Psoas muscle (tissue), 8 donors: Measurements from ENCODE around the gene ARFGEF3. TPM values are rescaled to one million over a fixed set of nuclear protein-coding genes. Genes with fewer than 3 reads are reported as not detected.

Source experiments
- ATAC-seq, 4 donors: fragments of 200-7000 bp; cut with Tn5 transposase; one replicate each; pipeline ENCODE4 v1.9.1; 2020; ENCODE audit warnings: moderate library complexity in 3 of 4, mild to moderate bottlenecking in 2 of 4
- DNase-seq, 2 donors: peaks; one replicate each; pipeline ENCODE4 v3.0.0-alpha.2; 2020
- H3K27ac ChIP-seq: fragments of 200-600 bp; one replicate; pipeline ENCODE4 v1.8.0; 2022
- H3K27me3 ChIP-seq, 3 donors: fragments of 200-600 bp in 1 of 3; one replicate each; pipeline versions ENCODE4 v1.6.1 to v1.8.0; 2013 to 2022; ENCODE audit warnings: low read length in 2 of 3, mild to moderate bottlenecking in 2 of 3, moderate library complexity in 1 of 3; ENCODE audit not compliant: insufficient read depth in 3 of 3
- H3K36me3 ChIP-seq, 2 donors: fragments of 200-600 bp in 1 of 2; one replicate each; pipeline versions ENCODE4 v1.6.1 to v1.8.0; 2013 to 2022; ENCODE audit warnings: low read depth in 1 of 2, mild to moderate bottlenecking in 1 of 2, moderate library complexity in 1 of 2; ENCODE audit not compliant: insufficient read depth in 1 of 2
- H3K4me1 ChIP-seq: fragments of 200-600 bp; one replicate; pipeline ENCODE4 v1.8.0; 2022
- H3K4me3 ChIP-seq: fragments of 200-600 bp; one replicate; pipeline ENCODE4 v1.8.0; 2022; ENCODE audit warnings: mild to moderate bottlenecking
- H3K9me3 ChIP-seq: fragments of 200-600 bp; one replicate; pipeline ENCODE4 v1.8.0; 2022
- CTCF ChIP-seq: fragments of 200-600 bp; IDR thresholded peaks from one replicate; pipeline ENCODE4 v1.8.0; 2022; ENCODE audit warnings: antibody characterized with exemption
- WGBS, 3 donors: extraction: QIAGEN DNeasy Blood & Tissue Kit; methylation state at CpG; one replicate each; pipeline versions ENCODE4 v1.1.6 to v1.1.7; 2013; 5-methylcytosine and 5-hydroxymethylcytosine counted together
- intact Hi-C, 2 donors: fragments of 100-400 bp; cut with DNase I; formaldehyde crosslinking; loops; one replicate each; pipeline versions ENCODE4 v1.11.0 to v1.14.2; 2022
- polyA plus RNA-seq, 3 donors: library from polyadenylated mRNA; stranded (reverse); fragments of 200-250 nt; gene quantifications; one replicate each; pipeline ENCODE4 v1.2.3, GENCODE V29; 2013
- total RNA-seq, 4 donors: library from RNA; stranded (reverse); fragmentation: NEBNext Ultra II Directional in 2 of 4; extraction: Animal tissue kit (Norgen Biotek cat#: 25700) in 2 of 4; gene quantifications; one replicate each; pipeline versions ENCODE4 v1.2.1 to v1.2.4, GENCODE V29; 2021 to 2023
- donor health status: healthy with polysubstance abuse.
- donor health status: DM: no; HTN: no; CAD: no; lungs with moderate emphysema.
- donor health status: Bipolar disorder and iron deficiency.
- donor health status: healthy.
- donor health status: DM: yes; HTN: yes; CAD: no.
- donor health status: DM: no; HTN: no; CAD: no.
- donor health status: DM: no; HTN: no; CAD: no.
- donor health status: DM: yes; HTN: yes; CAD: no.

ARFGEF3 gene
- total and polyA plus RNA-seq, 7 donors: 0.20 to 18.4 (median 0.38) TPM

GRCh38 chr6:138160329-138161087 lies 1.2 kb upstream of the ARFGEF3 start:
- no peak for TF ChIP-seq CTCF
- DNase-seq: no peak
- no peaks in the 10 kb centered on the region for H3K9me3 ChIP-seq
- no peaks in the 10 kb centered on the region for H3K4me1 ChIP-seq
- ATAC-seq: no peak
- WGBS, 3 donors: 84 to 90% (median 85%) methylated on average over 11 of the region's 11 CpGs
- H3K27ac ChIP-seq: no peak overlapping the region
- H3K27me3 ChIP-seq: peaks cover 6 to 54% (median 9%) of the 10 kb centered on the region in 3 donors
- intact Hi-C loops: no loop called here
- H3K36me3 ChIP-seq: no peaks in the 10 kb centered on the region
- no peak overlapping the region for H3K4me3 ChIP-seq

- no peaks in the 10 kb centered on the region for H3K36me3 ChIP-seq
- ATAC-seq: no peak
- H3K27me3 ChIP-seq: peaks cover 6 to 57% (median 9%) of the 10 kb centered on the region in 3 donors
- no peaks in the 10 kb centered on the region for H3K4me1 ChIP-seq
- H3K27ac ChIP-seq: no peak overlapping the region
- WGBS, 3 donors: 33 to 35% (median 35%) methylated on average over 8 of the region's 8 CpGs
- no peak for DNase-seq
- peak overlapping the region; percentile 63 for H3K4me3 ChIP-seq
- H3K9me3 ChIP-seq: no peaks in the 10 kb centered on the region
- intact Hi-C loops: no loop called here
- no peak for TF ChIP-seq CTCF
Observed at GRCh38 chr6:138161088-138161337, 726 bp upstream of the ARFGEF3 start.

- DNase-seq: no peak
- ATAC-seq: peak in 2 of 4 donors; percentile 27 to 43
- Histone ChIP-seq H3K9me3 (no peaks in the 10 kb centered on the region), H3K27ac (no peak overlapping the region), H3K27me3 (peaks cover 6 to 62% (median 9%) of the 10 kb centered on the region in 3 donors), H3K4me3 (peak overlapping the region; percentile 63), H3K36me3 (no peaks in the 10 kb centered on the region), H3K4me1 (no peaks in the 10 kb centered on the region)
- no peak for TF ChIP-seq CTCF
- intact Hi-C loops: no loop called here
- 4 to 6% (median 5%) methylated on average over 42 to 53 of the region's 53 CpGs for WGBS, 3 donors
Observed at GRCh38 chr6:138162111-138162954, 594 bp downstream of the ARFGEF3 start.

- Histone ChIP-seq H3K27me3 (peaks cover 6 to 69% (median 9%) of the 10 kb centered on the region in 3 donors), H3K9me3 (no peaks in the 10 kb centered on the region), H3K27ac (no peak overlapping the region), H3K36me3 (no peaks in the 10 kb centered on the region), H3K4me3 (peak overlapping the region; percentile 63), H3K4me1 (no peaks in the 10 kb centered on the region)
- ATAC-seq: no peak
- 74 to 81% (median 76%) methylated on average over 5 of the region's 5 CpGs for WGBS, 3 donors
- no peak for DNase-seq
- intact Hi-C loops: no loop called here
- no peak for TF ChIP-seq CTCF
Observed at GRCh38 chr6:138162955-138163575, 1.3 kb downstream of the ARFGEF3 start.
